Stimulated activated CD8-positive, alpha-beta memory T cell treated with anti-CD3 and anti-CD28 coated beads, Interleukin-7, amount 100 ng/mL, for 4 hours (primary cell): ENCODE measurements around the gene PGRMC1.
A peak's percentile ranks its signal among the peaks of the same experiment; 100 is the strongest.
"Not testable (repeated sequence)": the region's sequence is repeated elsewhere in the genome, so short reads cannot be mapped to it uniquely, and the experiment has no call there.

Experiments
- DNase-seq, 2 donors: peaks; one replicate each; pipeline ENCODE4 v3.0.0-alpha.2; 2020; ENCODE audit warnings: low read depth in 2 of 2

The PGRMC1 gene

DNA sequence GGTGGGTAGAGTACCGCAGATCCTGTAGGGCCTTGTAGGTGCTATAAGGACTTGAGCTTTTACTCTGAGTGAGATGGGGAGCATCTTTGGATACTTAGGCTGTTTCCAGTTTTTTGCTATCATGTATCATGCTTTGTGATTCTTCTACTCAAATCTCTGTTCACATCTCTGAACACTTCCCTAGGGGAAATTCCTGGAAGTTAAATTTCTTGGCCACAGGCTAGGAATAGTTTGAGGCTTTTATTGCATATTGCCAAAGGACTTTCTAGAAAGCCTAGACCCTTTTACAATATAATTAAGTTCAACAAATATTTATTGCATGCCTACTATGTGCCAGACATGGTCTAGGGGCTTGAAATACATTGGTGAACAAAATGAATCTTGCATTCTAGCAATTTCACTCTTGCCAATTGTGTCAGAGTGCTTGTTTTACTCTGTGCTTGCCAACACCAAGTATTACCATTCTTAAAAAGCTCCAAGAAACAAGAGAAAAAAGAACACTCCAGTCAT lies 4.1 kb upstream of the PGRMC1 start:
- no peak for DNase-seq

DNA sequence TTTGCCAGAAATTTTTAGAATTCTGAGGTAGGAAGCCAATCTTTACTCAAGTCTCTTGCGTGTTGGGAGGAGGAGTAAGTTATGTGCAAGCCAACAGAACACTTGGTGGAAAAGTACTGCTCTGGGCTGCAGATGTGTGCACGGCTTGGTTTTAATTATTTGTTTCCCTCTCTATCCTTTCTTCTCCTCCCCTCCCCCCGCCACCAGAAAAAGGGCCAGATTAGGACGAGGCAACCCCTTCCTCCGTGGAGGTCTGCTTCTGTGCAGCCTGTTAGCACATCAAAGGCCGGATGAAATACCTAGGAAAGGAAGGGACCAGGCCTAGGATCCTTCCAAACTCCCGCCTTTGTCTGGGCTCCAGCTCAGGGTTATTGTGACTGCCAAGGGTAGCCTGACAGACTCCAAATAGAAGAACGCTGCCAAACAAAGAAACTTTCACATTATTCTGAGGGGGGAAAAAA lies 1.0 kb upstream of the PGRMC1 start:
- DNase-seq: no peak

DNA sequence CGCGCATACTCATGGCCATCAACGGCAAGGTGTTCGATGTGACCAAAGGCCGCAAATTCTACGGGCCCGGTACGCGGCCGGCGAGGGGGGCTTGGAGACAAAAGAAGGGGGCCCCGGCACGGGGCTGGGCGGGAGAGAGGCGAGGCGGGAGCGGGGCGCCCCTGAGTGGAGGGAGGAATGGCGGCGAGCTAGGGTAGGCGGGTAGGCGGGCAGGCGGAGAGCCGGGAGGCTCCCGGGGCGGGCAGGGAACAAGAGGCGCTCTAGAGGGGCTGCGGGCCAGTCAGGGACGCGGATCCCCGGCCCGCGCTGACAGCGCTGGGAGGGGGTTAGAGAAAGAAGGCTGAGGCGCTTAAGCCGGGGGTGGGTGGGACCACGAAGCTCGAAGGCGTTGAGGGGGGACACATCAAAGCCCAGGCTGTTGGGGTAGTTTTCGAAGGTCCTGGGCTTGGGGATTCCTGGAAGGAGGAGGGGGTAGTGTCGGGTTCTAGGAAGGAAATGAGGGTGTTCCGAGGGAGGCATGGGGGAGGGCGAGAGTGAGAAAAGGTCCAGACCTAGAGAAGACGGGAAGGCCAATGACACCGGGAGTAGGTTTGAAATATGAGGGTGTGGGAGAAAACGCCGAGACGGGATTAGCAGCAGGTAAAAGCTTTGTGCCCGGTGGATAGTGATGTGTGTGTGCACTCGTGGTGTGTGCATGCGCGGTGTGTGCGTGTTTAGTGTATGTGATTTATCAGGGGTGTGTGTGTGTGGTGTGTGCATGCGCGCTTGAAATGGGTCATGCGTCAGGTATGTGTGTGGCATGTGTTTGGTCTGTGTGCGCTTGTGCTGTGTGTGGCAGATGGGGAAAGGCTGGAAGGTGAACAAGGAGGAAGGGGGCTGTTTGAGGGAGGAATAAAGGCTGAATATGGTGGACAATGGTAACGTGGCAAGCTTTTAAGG lies 807 bp downstream of the PGRMC1 start:
- peak in 1 of 2 donors; percentile 6 for DNase-seq

DNA sequence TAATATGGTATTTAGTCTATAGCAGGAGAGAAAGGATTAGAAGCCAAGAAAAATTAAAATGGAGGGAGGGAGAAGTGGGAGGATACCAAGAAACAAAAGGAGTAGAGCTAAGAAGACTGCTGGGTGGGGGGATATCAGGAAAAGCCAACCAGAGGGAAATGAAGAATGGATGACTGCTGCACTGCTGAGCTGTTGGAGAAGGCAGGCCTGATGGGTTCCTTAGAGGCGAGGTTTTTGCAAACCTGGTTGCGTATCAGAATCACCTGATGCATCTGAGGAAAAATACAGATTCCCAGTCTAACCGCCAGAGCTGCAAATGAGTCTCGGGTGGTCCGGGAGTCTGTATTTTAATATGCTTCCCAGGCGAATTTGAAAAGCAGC lies 1.5 kb downstream of the PGRMC1 start:
- DNase-seq: no peak

DNA sequence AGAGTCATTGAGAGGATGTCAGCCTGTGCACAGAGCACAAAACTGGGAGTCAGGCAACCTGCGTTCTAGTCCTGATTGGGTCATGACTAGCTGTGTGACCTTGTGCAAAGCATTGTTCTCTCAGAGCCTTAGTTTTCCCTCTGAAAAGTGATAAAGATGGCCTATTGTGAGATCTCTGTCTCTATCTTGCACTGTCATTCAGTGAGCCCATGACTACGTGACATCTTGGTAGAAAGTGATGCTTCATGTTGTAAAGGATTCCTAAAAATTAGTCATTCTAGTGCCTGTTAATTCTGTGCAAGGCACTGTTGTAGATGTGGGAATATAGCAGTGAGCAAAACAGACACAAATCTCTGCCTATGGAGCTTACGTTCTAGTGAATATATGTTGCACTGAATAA lies 2.5 kb downstream of the PGRMC1 start:
- DNase-seq: no peak

DNA sequence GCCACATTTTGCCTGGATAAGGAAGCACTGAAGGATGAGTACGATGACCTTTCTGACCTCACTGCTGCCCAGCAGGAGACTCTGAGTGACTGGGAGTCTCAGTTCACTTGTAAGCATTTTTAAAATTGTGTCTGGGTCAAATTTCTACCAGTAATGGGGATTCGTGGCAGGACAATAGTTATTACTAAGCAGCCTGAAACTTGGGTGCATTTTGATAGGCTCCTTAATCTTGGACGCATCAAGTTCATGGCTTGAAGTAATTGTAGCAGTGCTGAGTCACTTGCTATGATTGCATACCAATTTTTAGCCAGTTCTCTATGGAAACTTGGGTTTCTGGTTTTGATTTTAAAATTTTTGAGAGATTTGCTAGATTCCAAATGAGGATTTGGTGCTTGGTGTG lies 4.3 kb downstream of the PGRMC1 start:
- DNase-seq: no peak

DNA sequence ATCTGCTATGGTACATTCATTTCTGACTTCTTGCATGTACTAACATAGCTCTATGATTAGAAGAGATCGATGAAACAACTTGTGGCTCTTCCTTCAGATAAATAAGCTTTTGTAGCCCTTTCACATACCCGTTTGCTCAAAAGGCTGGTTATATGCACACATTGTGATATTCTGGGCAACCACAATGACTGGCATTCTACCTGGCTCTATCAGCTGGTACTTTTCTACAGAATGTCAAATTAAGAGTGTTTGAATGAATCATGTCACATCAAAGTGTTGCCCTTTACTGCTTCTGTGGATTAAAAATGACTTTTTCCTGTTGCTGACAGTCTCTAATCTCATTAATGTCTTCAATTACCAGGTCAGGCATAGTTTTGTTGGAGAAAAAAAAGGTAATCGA lies 11.6 kb downstream of the PGRMC1 start:
- no peak for DNase-seq

DNA sequence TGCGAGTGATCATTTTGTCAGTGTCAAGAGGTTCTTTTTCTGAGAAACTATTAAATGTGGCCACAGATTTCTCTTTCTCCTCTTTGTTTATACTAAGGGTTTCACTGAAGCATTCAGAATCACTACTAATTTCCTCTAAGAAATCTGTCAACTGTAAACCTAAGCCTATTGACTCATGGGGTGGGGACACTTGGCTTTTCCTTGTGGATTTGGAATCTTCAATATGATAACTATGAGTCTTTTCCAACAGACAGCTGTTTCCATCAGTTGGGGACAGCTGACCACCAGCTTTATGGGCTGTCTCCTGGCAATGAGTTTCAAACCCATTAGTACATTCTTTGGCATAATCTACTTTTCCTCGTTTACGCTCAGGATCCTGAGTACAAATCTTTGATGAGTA lies 13.8 kb downstream of the PGRMC1 start:
- no peak for DNase-seq

DNA sequence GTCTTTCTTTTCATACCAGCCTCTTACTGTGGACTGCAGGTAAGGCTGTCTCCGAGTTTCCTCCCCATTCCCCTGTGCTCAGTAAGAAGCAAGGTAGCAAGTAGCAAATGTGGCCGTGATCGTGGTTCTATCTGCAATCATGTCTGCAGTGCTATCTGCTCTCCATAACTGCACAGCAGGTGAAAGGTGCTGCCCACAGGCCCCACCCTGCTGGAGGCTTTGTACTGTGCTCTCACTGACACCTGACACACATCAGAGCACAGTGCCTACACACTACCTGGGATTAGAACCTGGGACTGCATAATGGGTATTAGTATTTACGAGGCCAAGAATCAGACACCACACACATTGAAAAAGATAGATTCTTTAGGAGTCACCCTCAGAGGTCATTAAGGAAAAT lies 15.3 kb downstream of the PGRMC1 start:
- no peak for DNase-seq

DNA sequence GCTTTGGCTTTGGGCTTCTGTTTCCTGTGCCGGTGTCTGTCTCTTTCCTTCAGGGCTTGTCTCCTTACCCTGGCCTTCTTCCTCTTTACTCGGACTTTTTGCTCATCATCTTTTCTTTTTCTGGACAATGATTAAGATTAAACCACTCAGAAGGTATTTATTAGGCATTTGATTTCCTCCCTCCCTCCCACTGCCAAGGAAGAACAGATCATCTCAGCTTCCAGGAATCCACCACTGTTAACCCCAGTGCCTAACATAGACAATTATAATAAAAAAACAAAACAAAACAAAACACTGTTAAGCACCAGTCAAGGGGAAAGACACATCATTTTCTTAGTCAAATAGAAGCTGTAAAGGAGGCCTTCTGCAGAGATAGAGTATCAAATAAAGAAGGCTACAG lies 16.6 kb downstream of the PGRMC1 start:
- DNase-seq: no peak

DNA sequence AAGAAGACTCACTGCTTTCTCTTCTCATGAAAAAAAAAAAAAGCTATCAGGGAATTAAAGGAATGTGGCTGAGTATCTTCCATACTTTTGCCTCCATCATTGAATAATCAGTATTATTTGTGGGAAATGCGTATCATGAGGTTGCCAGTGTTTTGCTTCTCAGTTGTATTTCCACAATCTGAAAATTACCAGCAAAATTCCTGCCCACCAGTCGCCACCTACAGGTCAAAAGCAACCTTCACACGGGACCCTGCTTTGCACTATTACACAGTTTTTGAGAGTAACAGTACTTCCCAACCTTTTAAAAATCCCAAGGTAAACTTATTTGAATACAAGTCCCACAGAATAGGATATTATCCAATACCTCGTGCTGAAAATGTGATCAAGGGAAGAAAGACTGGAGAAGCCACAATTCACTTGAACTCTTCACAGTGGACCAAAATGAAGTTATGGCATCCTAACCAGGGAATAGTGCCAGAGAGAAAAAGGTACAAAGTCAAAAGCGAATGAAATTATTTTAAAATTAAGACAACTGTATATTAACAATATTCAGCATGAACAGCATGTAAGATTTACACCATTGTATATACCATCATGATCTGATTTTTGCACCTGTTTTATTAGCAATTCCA lies 30.4 kb downstream of the PGRMC1 start:
- DNase-seq: no peak

DNA sequence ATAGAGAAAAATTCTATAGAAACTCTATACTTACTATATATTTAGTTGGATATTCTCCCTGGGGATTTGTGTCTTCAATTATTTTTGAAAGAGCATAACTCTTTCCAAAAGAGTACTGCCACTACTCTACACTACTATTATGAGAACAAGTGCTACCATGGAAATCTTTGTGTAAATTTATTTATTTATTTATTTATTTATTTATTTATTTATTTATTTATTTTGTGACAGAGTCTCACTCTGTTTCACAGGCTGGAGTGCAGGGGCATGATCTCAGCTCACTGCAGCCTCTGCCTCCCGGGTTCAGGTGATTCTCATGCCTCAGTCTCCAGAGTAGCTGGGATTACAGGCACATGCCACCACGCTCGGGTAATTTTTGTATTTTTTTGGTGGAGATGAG lies 31.0 kb downstream of the PGRMC1 start:
- DNase-seq: not testable (repeated sequence)

DNA sequence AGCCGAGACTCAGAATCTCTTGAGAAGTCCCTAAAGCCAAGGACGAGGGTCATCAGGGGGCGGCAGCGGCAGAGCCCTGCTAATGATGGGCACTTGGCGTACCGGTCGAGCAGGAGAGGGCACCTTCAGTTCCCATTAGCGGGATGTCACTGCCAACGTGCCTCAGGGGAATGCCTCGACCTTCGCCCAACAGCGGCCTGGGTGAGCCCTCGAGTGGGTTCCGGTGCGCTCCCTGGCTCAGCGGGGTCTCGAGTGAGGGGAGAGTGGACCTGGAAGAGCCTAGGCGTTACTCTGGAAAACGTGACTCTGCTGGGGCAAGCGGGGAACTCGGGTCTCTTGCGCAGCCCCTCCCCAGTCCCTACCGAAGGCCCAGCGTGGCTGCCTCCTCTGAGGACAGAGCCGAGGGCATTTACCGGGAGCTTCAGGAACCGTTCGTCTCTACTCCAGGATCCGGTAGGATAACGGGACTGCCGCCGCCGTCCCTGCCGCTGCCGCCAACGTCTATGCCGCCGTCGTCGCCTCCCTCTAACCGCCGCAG lies 36.9 kb downstream of the PGRMC1 start:
- DNase-seq: no peak

DNA sequence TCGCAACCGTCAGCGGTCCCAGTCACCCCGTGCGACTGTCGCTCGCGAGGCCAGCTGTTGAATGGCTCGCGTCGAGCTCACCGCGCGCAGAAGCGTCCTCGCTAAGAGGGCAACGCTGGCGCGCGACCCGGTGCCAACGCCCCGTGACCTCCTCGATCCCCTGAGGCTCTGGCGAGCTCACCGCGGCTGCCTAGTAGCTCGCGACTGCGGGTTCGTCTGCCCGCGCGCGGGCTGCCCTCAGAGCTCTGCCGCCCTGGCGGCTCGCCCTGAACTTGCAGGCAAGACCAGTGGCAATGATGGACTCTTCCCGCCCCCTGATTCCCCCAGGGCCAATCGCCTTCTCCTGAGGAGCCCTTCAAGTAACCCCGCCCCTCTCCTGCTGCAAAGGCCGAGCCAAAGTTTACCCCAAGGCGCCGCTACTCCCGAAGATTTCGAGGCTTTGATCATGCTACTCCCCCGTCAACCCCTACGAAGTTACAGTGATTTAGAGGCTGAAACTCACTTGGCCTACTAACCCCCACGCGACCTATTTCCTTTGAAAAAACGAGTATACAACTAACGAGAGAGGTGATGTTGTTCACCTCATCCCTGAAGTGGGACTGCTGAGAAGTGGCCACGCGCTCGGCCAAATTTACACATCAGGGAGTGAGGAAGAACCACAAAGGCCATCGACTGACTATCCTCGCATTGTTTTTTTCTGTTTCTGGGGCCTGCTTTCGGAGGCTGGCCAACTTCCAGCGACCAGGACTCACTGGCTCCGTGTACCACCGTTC lies 37.5 kb downstream of the PGRMC1 start:
- DNase-seq: peak; percentile 8 to 23

DNA sequence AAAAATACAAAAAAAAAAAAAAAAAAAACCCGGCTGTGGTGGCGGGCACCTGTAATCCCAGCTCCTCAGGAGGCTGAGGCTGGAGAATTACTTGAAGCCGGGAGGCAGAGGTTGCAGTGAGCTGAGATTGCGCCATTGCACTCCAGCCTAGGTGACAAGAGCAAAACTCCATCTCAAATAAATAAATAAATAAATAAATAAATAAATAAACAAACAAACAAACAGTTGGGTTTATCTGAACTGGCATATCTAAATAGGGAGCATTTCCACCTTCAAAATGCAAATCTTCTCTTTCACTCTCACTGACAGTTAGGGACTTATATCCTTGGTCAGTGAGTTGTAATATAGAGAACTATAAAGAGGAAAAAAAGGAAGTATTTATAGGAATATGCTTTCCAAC lies 46.3 kb downstream of the PGRMC1 start:
- not testable (repeated sequence) for DNase-seq

DNA sequence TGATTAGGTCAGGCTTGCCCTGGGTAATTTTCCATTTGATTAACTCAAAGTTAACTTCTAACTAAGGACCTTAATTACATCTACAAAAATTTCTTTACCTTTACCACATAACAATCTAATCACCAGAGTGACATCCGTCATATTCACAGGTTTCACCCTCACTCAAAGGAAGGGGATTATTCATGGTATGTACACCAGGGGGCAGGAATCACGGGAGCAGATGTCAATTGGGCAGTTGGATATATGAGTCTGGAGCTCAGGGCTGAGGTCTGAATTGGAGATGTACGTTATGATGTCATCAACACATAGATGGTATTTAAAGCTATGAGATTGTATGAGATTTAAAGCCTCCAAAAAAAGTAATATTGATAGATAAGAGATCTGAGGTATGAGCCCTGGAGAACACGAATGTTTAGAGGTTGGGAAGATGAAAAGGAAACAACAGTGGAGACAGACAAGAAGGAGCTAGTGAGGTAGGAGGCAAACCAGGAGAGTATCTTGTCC lies 52.9 kb downstream of the PGRMC1 start:
- no peak for DNase-seq

DNA sequence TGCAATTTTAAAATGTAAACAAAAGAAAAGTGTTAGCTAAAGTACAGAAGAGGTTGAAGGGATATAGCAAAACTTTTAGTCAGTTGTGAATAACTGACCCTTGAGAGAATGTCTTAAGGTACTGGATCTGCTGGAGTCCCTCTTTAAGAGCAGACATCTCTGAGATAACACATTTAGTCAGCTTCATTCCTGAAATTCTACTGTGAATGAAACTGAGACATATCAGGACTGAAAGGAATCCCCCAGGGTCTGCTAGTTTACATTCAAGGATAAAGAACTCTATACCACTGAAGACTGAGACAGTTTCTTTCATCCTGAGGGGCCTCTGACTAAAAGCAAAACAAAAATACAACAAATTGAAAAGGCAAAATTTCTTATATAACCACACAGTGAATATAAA lies 54.4 kb downstream of the PGRMC1 start:
- DNase-seq: no peak

DNA sequence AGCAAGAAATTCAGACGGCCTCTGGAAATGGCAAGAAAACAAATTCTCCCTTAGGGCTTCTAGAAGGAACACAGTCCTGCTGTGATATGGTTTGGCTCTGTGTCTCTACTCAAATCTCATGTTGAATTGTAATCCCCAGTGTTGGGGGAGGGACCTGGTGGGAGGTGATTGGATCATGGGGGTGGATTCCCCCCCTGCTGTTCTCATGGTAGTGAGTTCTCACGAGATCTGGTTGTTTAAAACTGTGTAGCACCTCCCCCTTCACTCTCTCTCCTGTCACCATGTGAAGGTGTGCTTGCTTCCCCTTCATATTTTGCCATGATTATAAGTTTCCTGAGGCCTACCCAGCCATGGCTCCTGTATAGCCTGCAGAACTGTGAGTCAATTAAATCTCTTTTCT lies 55.2 kb downstream of the PGRMC1 start:
- DNase-seq: not testable (repeated sequence)

DNA sequence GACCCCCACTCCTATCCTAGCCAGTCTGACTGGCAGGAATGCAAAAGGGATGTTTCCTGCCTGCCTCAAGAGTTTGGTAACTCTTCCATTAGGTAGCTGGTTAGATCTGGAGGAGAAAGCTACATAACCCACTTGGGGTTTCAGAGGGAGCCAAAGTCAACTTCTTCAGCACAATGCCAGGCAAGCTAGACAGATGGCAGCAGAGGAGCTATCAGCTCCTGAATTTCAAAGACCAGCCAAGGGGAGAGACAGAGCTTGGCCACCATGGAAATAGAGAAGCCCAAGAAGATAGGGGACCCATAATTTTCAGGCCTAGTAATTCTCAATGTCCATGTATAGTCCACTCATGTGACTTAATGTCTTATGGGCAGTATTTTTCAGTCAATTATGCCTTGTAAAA lies 56.4 kb downstream of the PGRMC1 start:
- no peak for DNase-seq
